Adrenal gland (tissue), 12 donors: Measurements from ENCODE around the gene MUC21. TPM values are rescaled to one million over a fixed set of nuclear protein-coding genes. Genes with fewer than 3 reads are reported as not detected.
A peak's percentile ranks its signal among the peaks of the same experiment; 100 is the strongest.

Source experiments
- DNase-seq, 7 donors: peaks; one replicate each; pipeline ENCODE4 v3.0.0-alpha.2; 2019 to 2020
- H3K27ac ChIP-seq, 5 donors: fragments of 200-600 bp; sonication (generic) in 4 of 5; 1 replicate in 3 of 5; 2 replicates in 2 of 5; pipeline versions ENCODE4 v1.5.1 to v1.8.0; 2016 to 2020; ENCODE audit warnings: mild to moderate bottlenecking in 1 of 5
- H3K27me3 ChIP-seq: fragments of 200-600 bp; 2 replicates; pipeline ENCODE4 v1.8.0; 2021
- H3K36me3 ChIP-seq, 2 donors: fragments of 200-600 bp; replicated peaks in 1 of 2; 1 replicate in 1 of 2; 2 replicates in 1 of 2; pipeline versions ENCODE4 v1.5.1 to v1.8.0; 2018 to 2022
- H3K4me1 ChIP-seq, 2 donors: fragments of 200-600 bp; replicated peaks in 1 of 2; 1 replicate in 1 of 2; 2 replicates in 1 of 2; pipeline versions ENCODE4 v1.5.1 to v1.8.0; 2018 to 2021
- H3K4me3 ChIP-seq, 4 donors: fragments of 200-600 bp; sonication (generic) in 3 of 4; one replicate each; pipeline ENCODE4 v1.5.1; 2016 to 2018
- H3K9me3 ChIP-seq, 3 donors: fragments of 200-600 bp; sonication (generic) in 1 of 3; replicated peaks in 1 of 3; 1 replicate in 2 of 3; 2 replicates in 1 of 3; pipeline versions ENCODE4 v1.5.1 to v1.8.0; 2016 to 2021
- POLR2A ChIP-seq, 2 donors: fragments of 450-650 bp; IDR thresholded peaks; one replicate each; pipeline ENCODE4 v1.6.1; 2017; ENCODE audit warnings: antibody characterized with exemption in 2 of 2, mild to moderate bottlenecking in 2 of 2, moderate library complexity in 1 of 2
- WGBS, 4 donors: extraction: QIAGEN DNeasy Blood & Tissue Kit in 2 of 4; methylation state at CpG; one replicate each; pipeline versions ENCODE4 v1.1.5 to v1.1.7; 2013 to 2017; 5-methylcytosine and 5-hydroxymethylcytosine counted together
- intact Hi-C, 2 donors: fragments of 100-400 bp; cut with DNase I; formaldehyde crosslinking; loops; one replicate each; pipeline versions ENCODE4 v1.14.1 to v1.15.0; 2022 to 2023
- polyA plus RNA-seq, 3 donors: library from polyadenylated mRNA; stranded (reverse); fragments of 200-250 nt in 2 of 3; fragments of 350-450 nt in 1 of 3; fragmentation: Illumina TruSeq in 1 of 3; extraction: RNeasy Lipid Tissue Mini Kit (QIAGEN cat#74804) in 1 of 3; gene quantifications; one replicate each; pipeline ENCODE4 v1.2.3, GENCODE V29; 2013 to 2014
- total RNA-seq, 9 donors: library from RNA; depleted of rRNA in 4 of 9; stranded (reverse); fragments of >200 nt in 4 of 9; fragments of 120-200 nt in 1 of 9; fragmentation: NEBNext Ultra II Directional in 1 of 9; extraction: Animal tissue kit (Norgen Biotek cat#: 25700) in 1 of 9; gene quantifications; one replicate each; pipeline versions ENCODE4 v1.1.0 to v1.2.4, GENCODE V29; 2013 to 2023
- TF ChIP-seq, protein P1 (sequence below), 6 experiments: fragments of 450-650 bp in 4 of 6; fragments of 200-600 bp in 2 of 6; sonication (generic) in 1 of 6; IDR thresholded peaks; 1 replicate in 5 of 6; 2 replicates in 1 of 6; pipeline versions ENCODE4 v1.5.1 to v1.8.0; 2016 to 2021; ENCODE audit warnings: antibody characterized with exemption in 6 of 6, mild to moderate bottlenecking in 2 of 6, moderate library complexity in 1 of 6
- donor health status: healthy with polysubstance abuse.
- donor health status: Bipolar disorder and iron deficiency.
- donor health status: DM: yes; HTN: yes; CAD: no.
- donor health status: DM: no; HTN: no; CAD: no.
- donor health status: DM: no; HTN: no; CAD: no.
- donor health status: DM: yes; HTN: yes; CAD: no.

Gene MUC21
- total and polyA plus RNA-seq, 12 donors: 0.16 to 0.34 TPM; not detected in 10

DNA sequence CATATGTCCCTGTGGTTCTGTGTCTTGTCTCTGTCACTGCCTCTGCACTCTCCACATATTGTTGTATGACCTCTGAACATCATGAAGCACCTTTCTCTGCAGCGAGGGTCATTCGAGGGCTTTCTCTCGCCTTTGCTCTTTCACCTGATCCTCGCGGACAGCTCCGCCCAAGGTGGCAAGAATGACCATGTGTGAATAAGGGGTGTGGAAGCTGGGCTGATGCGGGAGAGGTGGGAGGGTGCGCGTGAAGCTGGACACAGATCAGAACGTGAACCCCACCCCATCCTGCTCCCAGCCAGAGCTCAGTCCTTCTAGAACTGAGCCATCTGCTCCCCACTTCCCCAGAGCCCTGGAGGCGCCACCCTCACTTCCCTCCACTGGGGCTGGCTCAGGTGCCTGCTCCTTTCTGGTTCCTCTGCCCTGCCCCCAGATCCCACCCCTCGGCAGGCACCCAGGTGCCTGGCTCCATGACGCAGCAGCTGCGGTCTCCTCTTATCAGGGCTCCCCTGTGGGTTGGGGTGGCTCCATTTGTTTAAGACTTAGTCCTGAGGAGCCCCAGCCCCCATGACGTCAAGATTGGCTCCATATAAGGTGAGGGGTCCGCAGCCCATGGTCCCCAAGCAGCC lies 43.0 kb upstream of the MUC21 start, which contains the start of gene MUCL3:
Gene MUCL3, plus strand, starts transcription at position 613 of the 626 bp plus-strand sequence. CDS start 27 bp downstream, outside the sequence.
- Histone ChIP-seq H3K27ac (no peak within 1 kb of the TSS), H3K9me3 (no peaks in the 10 kb centered on the region), H3K4me3 (no peak within 1 kb of the TSS), H3K4me1 (peaks cover 0 to 4% of the 10 kb centered on the region in 2 donors), H3K36me3 (no peaks in the 10 kb centered on the region), H3K27me3 (peaks cover 7% of the 10 kb centered on the region)
- TF ChIP-seq, protein P1, sequence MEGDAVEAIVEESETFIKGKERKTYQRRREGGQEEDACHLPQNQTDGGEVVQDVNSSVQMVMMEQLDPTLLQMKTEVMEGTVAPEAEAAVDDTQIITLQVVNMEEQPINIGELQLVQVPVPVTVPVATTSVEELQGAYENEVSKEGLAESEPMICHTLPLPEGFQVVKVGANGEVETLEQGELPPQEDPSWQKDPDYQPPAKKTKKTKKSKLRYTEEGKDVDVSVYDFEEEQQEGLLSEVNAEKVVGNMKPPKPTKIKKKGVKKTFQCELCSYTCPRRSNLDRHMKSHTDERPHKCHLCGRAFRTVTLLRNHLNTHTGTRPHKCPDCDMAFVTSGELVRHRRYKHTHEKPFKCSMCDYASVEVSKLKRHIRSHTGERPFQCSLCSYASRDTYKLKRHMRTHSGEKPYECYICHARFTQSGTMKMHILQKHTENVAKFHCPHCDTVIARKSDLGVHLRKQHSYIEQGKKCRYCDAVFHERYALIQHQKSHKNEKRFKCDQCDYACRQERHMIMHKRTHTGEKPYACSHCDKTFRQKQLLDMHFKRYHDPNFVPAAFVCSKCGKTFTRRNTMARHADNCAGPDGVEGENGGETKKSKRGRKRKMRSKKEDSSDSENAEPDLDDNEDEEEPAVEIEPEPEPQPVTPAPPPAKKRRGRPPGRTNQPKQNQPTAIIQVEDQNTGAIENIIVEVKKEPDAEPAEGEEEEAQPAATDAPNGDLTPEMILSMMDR (IDR thresholded peaks at IDR 0.05): no peak
- no peak for TF ChIP-seq POLR2A (IDR thresholded peaks at IDR 0.05)
- intact Hi-C loops: no loop called here
- no peak for DNase-seq
- WGBS, 4 donors: 66 to 75% (median 70%) methylated on average over 12 to 16 of the region's 16 CpGs

DNA sequence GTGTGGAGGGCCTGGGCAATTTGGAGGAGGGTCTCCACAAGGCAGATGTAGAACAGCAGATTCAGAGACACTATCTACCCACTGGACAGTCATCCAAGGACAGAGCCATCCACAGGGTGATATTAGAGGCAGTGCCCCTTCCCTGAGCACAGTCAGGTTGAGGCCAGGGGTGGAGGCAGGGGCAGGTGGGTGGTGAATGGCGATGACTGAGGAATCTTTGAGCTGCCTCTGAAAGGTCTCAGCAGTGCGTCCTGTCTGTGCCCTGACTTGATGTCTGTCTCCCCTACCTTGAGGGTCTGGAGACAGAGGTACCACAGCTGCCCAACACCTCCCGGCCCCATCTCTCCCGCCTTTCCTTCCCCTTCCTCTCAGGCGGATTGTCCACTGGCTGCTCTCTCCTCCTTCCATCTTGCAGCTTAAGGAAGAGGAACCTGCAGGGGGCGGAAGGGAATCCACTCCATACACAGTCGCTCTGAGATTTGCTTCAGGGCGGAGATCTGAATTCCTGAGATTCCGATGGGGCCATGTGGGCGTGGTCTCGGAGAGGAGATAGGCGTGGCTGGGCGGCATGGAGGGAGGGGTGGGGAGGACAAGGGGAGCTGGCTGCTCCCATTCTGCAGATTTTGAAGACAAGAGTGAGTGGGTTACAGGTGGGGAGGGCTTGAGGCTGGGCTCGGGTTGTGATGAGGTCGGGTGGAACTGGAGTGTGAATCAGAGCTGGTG lies 41.0 kb upstream of the MUC21 start:
- Histone ChIP-seq H3K9me3 (no peaks in the 10 kb centered on the region), H3K4me1 (peaks cover 0 to 4% of the 10 kb centered on the region in 2 donors), H3K4me3 (no peak overlapping the region), H3K27ac (no peak overlapping the region), H3K36me3 (no peaks in the 10 kb centered on the region), H3K27me3 (peaks cover 7% of the 10 kb centered on the region)
- TF ChIP-seq, protein P1 (IDR thresholded peaks at IDR 0.05): peak; percentile 31 to 70 (median 58)
- TF ChIP-seq POLR2A (IDR thresholded peaks at IDR 0.05): no peak
- DNase-seq: peak; percentile 59 to 93 (median 87)
- intact Hi-C loops: no loop called here
- WGBS, 4 donors: 10 to 21% (median 17%) methylated on average over 12 to 15 of the region's 15 CpGs

DNA sequence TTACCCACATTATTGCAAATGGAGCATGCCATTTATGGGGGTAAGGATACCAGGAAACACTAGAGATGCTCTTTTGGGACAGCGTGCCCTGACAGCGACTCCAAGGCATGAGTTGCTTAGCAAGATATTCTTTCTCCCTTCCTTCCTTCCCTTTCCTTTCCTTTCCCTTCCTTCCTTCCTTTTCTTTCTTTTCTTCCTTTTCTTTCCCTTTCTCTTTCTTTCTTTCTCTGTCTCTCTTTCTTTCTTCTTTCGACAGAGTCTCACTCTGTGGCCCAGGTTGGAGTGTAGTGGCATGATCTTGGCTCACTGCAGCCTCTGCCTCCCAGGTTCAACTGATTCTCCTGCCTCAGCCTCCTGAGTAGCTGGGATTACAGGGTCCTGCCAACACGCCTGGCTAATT lies 39.5 kb upstream of the MUC21 start:
- H3K36me3 ChIP-seq: no peaks in the 10 kb centered on the region
- DNase-seq: no peak
- peaks cover 0 to 4% of the 10 kb centered on the region in 2 donors for H3K4me1 ChIP-seq
- intact Hi-C loops: no loop called here
- WGBS, 4 donors: 84 to 97% (median 93%) methylated on average over 4 of the region's 4 CpGs
- no peaks in the 10 kb centered on the region for H3K9me3 ChIP-seq
- no peak overlapping the region for H3K4me3 ChIP-seq
- H3K27ac ChIP-seq: no peak overlapping the region
- TF ChIP-seq, protein P1 (IDR thresholded peaks at IDR 0.05): no peak
- TF ChIP-seq POLR2A (IDR thresholded peaks at IDR 0.05): no peak
- H3K27me3 ChIP-seq: peaks cover 7% of the 10 kb centered on the region

DNA sequence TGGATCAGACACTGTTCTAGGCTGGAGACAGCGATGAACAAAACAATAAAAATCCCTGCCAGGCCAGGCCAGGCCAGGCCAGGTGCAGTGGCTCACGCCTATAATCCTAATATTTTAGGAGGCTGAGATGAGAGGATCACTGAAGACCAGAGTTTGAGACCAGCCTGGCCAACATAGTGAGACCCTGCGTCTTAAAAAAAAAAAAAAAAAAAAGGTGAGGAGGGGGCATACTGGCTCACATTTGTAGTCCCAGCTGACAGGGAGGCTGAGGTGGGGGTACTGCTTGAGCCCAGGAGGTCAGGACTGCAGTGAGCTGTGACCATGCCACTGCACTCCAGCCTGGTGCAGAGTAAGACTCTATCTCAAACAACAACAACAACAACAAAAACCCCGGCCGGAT lies 38.2 kb upstream of the MUC21 start:
- H3K27ac ChIP-seq: no peak overlapping the region
- H3K27me3 ChIP-seq: peaks cover 7% of the 10 kb centered on the region
- no peaks in the 10 kb centered on the region for H3K36me3 ChIP-seq
- no peaks in the 10 kb centered on the region for H3K9me3 ChIP-seq
- TF ChIP-seq, protein P1 (IDR thresholded peaks at IDR 0.05): no peak
- TF ChIP-seq POLR2A (IDR thresholded peaks at IDR 0.05): no peak
- H3K4me3 ChIP-seq: no peak overlapping the region
- 71 to 88% (median 80%) methylated on average over 5 of the region's 5 CpGs for WGBS, 4 donors
- DNase-seq: no peak
- peaks cover 0 to 4% of the 10 kb centered on the region in 2 donors for H3K4me1 ChIP-seq
- intact Hi-C loops: no loop called here
